HepG2 (cell line): ENCODE measurements around the gene RIMS3. TPM values are rescaled to one million over a fixed set of nuclear protein-coding genes. Genes with fewer than 3 reads are reported as not detected.

Experiments used
- ETV5 ChIP-seq: IDR thresholded peaks from 2 replicates; pipeline ENCODE4 v1.6.1; 2018; ENCODE audit warnings: missing biosample characterization, missing genetic modification reagents, inconsistent platforms, borderline replicate concordance
- FOXA3 ChIP-seq: IDR thresholded peaks from 2 replicates; pipeline ENCODE4 v1.6.1; 2016; ENCODE audit warnings: missing genetic modification reagents, missing compliant biosample characterization
- HDAC1 ChIP-seq: sonication (generic); formaldehyde crosslinking; IDR thresholded peaks from 2 replicates; pipeline ENCODE4 v1.5.1; 2020; ENCODE audit warnings: mild to moderate bottlenecking, missing genetic modification reagents
- HHEX ChIP-seq: IDR thresholded peaks from 2 replicates; pipeline ENCODE4 v1.6.1; 2016; ENCODE audit warnings: control low read depth
- HNRNPLL ChIP-seq: fragments of 200-400 bp; formaldehyde crosslinking; IDR thresholded peaks from 2 replicates; pipeline ENCODE4 v1.6.1; 2017; ENCODE audit warnings: mild to moderate bottlenecking, low read depth, low read length; ENCODE audit not compliant: poor library complexity, severe bottlenecking
- KLF16 ChIP-seq, 2 experiments: sonication (generic) in 1 of 2; formaldehyde crosslinking in 1 of 2; IDR thresholded peaks; 2 replicates each; pipeline versions ENCODE4 v1.6.1 to v1.8.0; 2016 to 2023; ENCODE audit warnings: missing genetic modification reagents in 2 of 2, missing compliant biosample characterization in 1 of 2
- MAZ ChIP-seq, 2 experiments: sonication (generic) in 1 of 2; formaldehyde crosslinking in 1 of 2; IDR thresholded peaks; 2 replicates each; pipeline versions ENCODE4 v1.5.0 to v1.6.1; 2012 to 2020; ENCODE audit warnings: low read depth in 2 of 2, mild to moderate bottlenecking in 2 of 2, borderline replicate concordance in 1 of 2, improper control_type of control experiment in 1 of 2, low read length in 1 of 2, missing genetic modification reagents in 1 of 2, moderate library complexity in 1 of 2
- PHF8 ChIP-seq: sonication (generic); formaldehyde crosslinking; IDR thresholded peaks from 2 replicates; pipeline ENCODE4 v1.5.0; 2020; ENCODE audit warnings: missing genetic modification reagents
- SP1 ChIP-seq, 2 experiments: fragments of 450-650 bp in 1 of 2; sonication (generic) in 1 of 2; formaldehyde crosslinking in 1 of 2; IDR thresholded peaks; 2 replicates each; pipeline versions ENCODE4 v1.4.0 to v1.6.1; 2016 to 2020; ENCODE audit warnings: missing genetic modification reagents in 1 of 2
- TAF1 ChIP-seq: sonication (generic); formaldehyde crosslinking; IDR thresholded peaks from 2 replicates; pipeline ENCODE4 v1.4.0; 2020; ENCODE audit warnings: missing genetic modification reagents
- ZFP37 ChIP-seq: sonication (generic); formaldehyde crosslinking; IDR thresholded peaks from 2 replicates; pipeline ENCODE4 v1.4.0; 2020; ENCODE audit warnings: missing genetic modification reagents, borderline replicate concordance
- ZFP82 ChIP-seq: sonication (generic); formaldehyde crosslinking; IDR thresholded peaks from 2 replicates; pipeline ENCODE4 v1.5.1; 2020; ENCODE audit warnings: mild to moderate bottlenecking, missing genetic modification reagents, borderline replicate concordance
- ZFY ChIP-seq: sonication (generic); formaldehyde crosslinking; IDR thresholded peaks from 2 replicates; pipeline ENCODE4 v1.4.0; 2020; ENCODE audit warnings: missing genetic modification reagents
- ZNF670 ChIP-seq: sonication (generic); formaldehyde crosslinking; IDR thresholded peaks from 2 replicates; pipeline ENCODE4 v1.8.0; 2022; ENCODE audit warnings: mild to moderate bottlenecking, missing genetic modification reagents, borderline replicate concordance
- ZNF788 ChIP-seq: sonication (generic); formaldehyde crosslinking; IDR thresholded peaks from 2 replicates; pipeline ENCODE4 v1.5.0; 2020; ENCODE audit warnings: mild to moderate bottlenecking, missing genetic modification reagents, borderline replicate concordance
- polyA plus RNA-seq, 8 experiments: library from polyadenylated mRNA; depleted of rRNA in 3 of 8; stranded (reverse) in 7 of 8; unstranded in 1 of 8; fragments of >200 nt; fragmentation: Illumina TruSeq in 4 of 8; extraction: Trizol in 4 of 8; gene quantifications; 2 replicates each; pipeline versions ENCODE4 v1.2.1 to v1.2.3, GENCODE V29; 2011 to 2016; ENCODE audit warnings: low read depth in 4 of 8, missing spikeins in 1 of 8, mixed read lengths in 1 of 8; ENCODE audit not compliant: insufficient read depth in 1 of 8
- total RNA-seq, 5 experiments: library from RNA; depleted of rRNA; stranded (reverse); fragments of >200 nt; fragmentation: Illumina TruSeq; extraction: Trizol; gene quantifications; 2 replicates each; pipeline ENCODE4 v1.2.3, GENCODE V29; 2016; ENCODE audit warnings: low read depth in 1 of 5
- TF ChIP-seq, protein P1 (sequence below): sonication (generic); formaldehyde crosslinking; IDR thresholded peaks from 2 replicates; pipeline ENCODE4 v1.4.0; 2020; ENCODE audit warnings: mild to moderate bottlenecking, missing genetic modification reagents
- TF ChIP-seq, protein P2 (sequence below): sonication (generic); formaldehyde crosslinking; IDR thresholded peaks from 2 replicates; pipeline ENCODE4 v1.4.0; 2020; ENCODE audit warnings: missing genetic modification reagents
- TF ChIP-seq, protein P3 (sequence below): sonication (generic); formaldehyde crosslinking; IDR thresholded peaks from 2 replicates; pipeline ENCODE4 v1.5.0; 2020; ENCODE audit warnings: mild to moderate bottlenecking, missing genetic modification reagents, moderate library complexity
- TF ChIP-seq, protein P4 (sequence below): sonication (generic); formaldehyde crosslinking; IDR thresholded peaks from 2 replicates; pipeline ENCODE4 v1.8.1; 2022; ENCODE audit warnings: mild to moderate bottlenecking, missing genetic modification reagents
- TF ChIP-seq, protein P5 (sequence below): sonication (generic); formaldehyde crosslinking; IDR thresholded peaks from 2 replicates; pipeline ENCODE4 v1.5.1; 2020; ENCODE audit warnings: mild to moderate bottlenecking, moderate library complexity, missing genetic modification reagents

Gene RIMS3
- total and polyA plus RNA-seq, 2 of the 13 experiments (the other 11 are each of a cell fraction or from before 2014, with no cell fraction given): 2.1 to 5.4 TPM

DNA sequence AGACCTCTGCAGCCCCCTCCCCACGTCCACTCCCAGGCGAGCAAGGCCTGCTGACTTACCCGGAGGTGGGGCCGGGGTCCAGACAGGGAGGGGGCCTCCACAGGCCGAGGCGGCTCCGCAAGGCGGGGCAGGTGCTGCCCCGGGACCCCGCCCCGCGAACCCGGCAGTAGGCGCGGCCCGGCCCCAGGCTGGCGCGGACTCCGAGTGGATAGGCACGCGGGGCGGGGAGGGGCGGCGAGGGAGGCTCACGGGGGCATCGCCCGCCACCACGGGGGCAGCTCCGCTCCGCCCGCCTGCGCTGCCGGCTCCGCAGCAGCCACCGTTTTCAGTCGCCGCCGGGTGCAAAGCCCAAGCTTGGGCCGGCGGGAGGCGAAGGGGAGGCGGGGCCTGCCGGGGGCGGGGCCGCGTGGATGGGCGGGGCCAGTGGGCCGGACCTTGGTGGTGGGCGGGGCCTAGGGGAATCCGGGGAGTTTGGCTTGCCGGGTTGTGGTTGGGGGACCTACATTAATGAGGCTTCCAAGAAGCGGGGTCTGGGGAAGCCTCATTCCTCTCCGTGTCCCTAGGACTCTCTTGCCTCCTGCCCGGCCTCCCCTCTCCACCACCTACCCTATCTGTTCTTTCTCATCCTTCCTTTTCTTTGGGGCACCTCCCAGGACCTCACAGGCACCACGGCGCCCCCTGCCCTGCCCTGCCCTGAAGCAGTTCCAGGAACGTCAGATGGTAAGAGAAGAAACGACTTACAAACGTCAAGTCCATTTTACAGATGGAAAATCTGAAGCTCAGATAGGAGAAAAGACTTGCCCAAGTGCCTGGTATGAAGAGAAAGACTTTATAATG, at the start of gene RIMS3 (continued):
- no peak for TF ChIP-seq MAZ (IDR thresholded peaks at IDR 0.05; ENCODE audit: borderline replicate concordance, low read depth, low read length)
- TF ChIP-seq MAZ (CRISPR knock-in tag; IDR thresholded peaks at IDR 0.05; ENCODE audit: low read depth): peak; percentile 73
- TF ChIP-seq KLF16 (CRISPR knock-in tag; IDR thresholded peaks at IDR 0.05): peak in 1 of 2 experiments; percentile 22; a peak in 1 of 4 replicates
- TF ChIP-seq, protein P1, sequence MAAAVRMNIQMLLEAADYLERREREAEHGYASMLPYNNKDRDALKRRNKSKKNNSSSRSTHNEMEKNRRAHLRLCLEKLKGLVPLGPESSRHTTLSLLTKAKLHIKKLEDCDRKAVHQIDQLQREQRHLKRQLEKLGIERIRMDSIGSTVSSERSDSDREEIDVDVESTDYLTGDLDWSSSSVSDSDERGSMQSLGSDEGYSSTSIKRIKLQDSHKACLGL (CRISPR knock-in tag): 0 out of 2 replicates have a peak, but pooled peaks have one; percentile 19
- TF ChIP-seq, protein P2, sequence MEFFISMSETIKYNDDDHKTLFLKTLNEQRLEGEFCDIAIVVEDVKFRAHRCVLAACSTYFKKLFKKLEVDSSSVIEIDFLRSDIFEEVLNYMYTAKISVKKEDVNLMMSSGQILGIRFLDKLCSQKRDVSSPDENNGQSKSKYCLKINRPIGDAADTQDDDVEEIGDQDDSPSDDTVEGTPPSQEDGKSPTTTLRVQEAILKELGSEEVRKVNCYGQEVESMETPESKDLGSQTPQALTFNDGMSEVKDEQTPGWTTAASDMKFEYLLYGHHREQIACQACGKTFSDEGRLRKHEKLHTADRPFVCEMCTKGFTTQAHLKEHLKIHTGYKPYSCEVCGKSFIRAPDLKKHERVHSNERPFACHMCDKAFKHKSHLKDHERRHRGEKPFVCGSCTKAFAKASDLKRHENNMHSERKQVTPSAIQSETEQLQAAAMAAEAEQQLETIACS (CRISPR knock-in tag): no peak
- TF ChIP-seq ZFP37 (CRISPR knock-in tag): no peak
- TF ChIP-seq ETV5: no peak
- TF ChIP-seq, protein P3, sequence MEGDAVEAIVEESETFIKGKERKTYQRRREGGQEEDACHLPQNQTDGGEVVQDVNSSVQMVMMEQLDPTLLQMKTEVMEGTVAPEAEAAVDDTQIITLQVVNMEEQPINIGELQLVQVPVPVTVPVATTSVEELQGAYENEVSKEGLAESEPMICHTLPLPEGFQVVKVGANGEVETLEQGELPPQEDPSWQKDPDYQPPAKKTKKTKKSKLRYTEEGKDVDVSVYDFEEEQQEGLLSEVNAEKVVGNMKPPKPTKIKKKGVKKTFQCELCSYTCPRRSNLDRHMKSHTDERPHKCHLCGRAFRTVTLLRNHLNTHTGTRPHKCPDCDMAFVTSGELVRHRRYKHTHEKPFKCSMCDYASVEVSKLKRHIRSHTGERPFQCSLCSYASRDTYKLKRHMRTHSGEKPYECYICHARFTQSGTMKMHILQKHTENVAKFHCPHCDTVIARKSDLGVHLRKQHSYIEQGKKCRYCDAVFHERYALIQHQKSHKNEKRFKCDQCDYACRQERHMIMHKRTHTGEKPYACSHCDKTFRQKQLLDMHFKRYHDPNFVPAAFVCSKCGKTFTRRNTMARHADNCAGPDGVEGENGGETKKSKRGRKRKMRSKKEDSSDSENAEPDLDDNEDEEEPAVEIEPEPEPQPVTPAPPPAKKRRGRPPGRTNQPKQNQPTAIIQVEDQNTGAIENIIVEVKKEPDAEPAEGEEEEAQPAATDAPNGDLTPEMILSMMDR (CRISPR knock-in tag): peak; percentile 70
- TF ChIP-seq, protein P4, sequence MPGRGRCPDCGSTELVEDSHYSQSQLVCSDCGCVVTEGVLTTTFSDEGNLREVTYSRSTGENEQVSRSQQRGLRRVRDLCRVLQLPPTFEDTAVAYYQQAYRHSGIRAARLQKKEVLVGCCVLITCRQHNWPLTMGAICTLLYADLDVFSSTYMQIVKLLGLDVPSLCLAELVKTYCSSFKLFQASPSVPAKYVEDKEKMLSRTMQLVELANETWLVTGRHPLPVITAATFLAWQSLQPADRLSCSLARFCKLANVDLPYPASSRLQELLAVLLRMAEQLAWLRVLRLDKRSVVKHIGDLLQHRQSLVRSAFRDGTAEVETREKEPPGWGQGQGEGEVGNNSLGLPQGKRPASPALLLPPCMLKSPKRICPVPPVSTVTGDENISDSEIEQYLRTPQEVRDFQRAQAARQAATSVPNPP: no peak
- TF ChIP-seq HHEX (CRISPR knock-in tag): no peak
- 0 out of 2 replicates have a peak, but pooled peaks have one; percentile 25 for TF ChIP-seq HDAC1
- TF ChIP-seq, protein P5, sequence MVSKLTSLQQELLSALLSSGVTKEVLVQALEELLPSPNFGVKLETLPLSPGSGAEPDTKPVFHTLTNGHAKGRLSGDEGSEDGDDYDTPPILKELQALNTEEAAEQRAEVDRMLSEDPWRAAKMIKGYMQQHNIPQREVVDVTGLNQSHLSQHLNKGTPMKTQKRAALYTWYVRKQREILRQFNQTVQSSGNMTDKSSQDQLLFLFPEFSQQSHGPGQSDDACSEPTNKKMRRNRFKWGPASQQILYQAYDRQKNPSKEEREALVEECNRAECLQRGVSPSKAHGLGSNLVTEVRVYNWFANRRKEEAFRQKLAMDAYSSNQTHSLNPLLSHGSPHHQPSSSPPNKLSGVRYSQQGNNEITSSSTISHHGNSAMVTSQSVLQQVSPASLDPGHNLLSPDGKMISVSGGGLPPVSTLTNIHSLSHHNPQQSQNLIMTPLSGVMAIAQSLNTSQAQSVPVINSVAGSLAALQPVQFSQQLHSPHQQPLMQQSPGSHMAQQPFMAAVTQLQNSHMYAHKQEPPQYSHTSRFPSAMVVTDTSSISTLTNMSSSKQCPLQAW (CRISPR knock-in tag): peak; percentile 23; the same call in 1 of the 2 replicates
- peak; percentile 19; the same call in 1 of the 2 replicates for TF ChIP-seq TAF1 (CRISPR knock-in tag)
- TF ChIP-seq ZFP82: 0 out of 2 replicates have a peak, but pooled peaks have one; percentile 16
- TF ChIP-seq SP1 (IDR thresholded peaks at IDR 0.05): no peak
- TF ChIP-seq SP1 (CRISPR knock-in tag; IDR thresholded peaks at IDR 0.05): peak; percentile 58; the same call in 1 of the 2 replicates
- peak; percentile 36 for TF ChIP-seq HNRNPLL
- 0 out of 2 replicates have a peak, but pooled peaks have one; percentile 17 for TF ChIP-seq ZNF788
- TF ChIP-seq ZFY (CRISPR knock-in tag): peak; percentile 54; the same call in 1 of the 2 replicates
- TF ChIP-seq FOXA3 (CRISPR knock-in tag): no peak
- no peak for TF ChIP-seq ZNF670 (CRISPR knock-in tag)
- TF ChIP-seq PHF8 (CRISPR knock-in tag): peak; percentile 53
